GM18502 (cell line): ENCODE data around the gene HMOX2.
A peak's percentile ranks its signal among the peaks of the same experiment; 100 is the strongest.

Experiments
- ATAC-seq: cut with Tn5 transposase; IDR thresholded peaks from one replicate; pipeline ENCODE4 v1.9.1; 2021; ENCODE audit warnings: mild to moderate bottlenecking; ENCODE audit not compliant: unreplicated experiment, poor library complexity

HMOX2 gene

GRCh38 chr16:4499196-4499555 lies 23.0 kb downstream of the HMOX2 start:
- no peak for ATAC-seq

GRCh38 chr16:4500272-4500671 lies 24.1 kb downstream of the HMOX2 start:
- ATAC-seq: no peak

GRCh38 chr16:4501071-4501478 lies 24.9 kb downstream of the HMOX2 start:
- ATAC-seq: no peak

GRCh38 chr16:4505356-4506147 lies 29.4 kb downstream of the HMOX2 start:
- ATAC-seq: peak; percentile 84

- ATAC-seq: peak; percentile 57
Measured at GRCh38 chr16:4506450-4506849, 30.3 kb downstream of the HMOX2 start.

- ATAC-seq: no peak
Measured at GRCh38 chr16:4507588-4508345, 31.6 kb downstream of the HMOX2 start.

- ATAC-seq: no peak
Measured at GRCh38 chr16:4508806-4509205, 32.6 kb downstream of the HMOX2 start.

GRCh38 chr16:4509420-4509819 lies 33.2 kb downstream of the HMOX2 start:
- no peak for ATAC-seq

- no peak for ATAC-seq
Measured at GRCh38 chr16:4510131-4510530, 33.9 kb downstream of the HMOX2 start.

GRCh38 chr16:4510747-4511426 lies 34.7 kb downstream of the HMOX2 start:
- ATAC-seq: no peak

- no peak for ATAC-seq
Measured at GRCh38 chr16:4511441-4512082, 35.4 kb downstream of the HMOX2 start.

- ATAC-seq: no peak
Measured at GRCh38 chr16:4512473-4512872, 36.3 kb downstream of the HMOX2 start.

GRCh38 chr16:4513086-4513860 lies 37.1 kb downstream of the HMOX2 start:
- ATAC-seq: no peak

- ATAC-seq: no peak
Measured at GRCh38 chr16:4513881-4514280, 37.7 kb downstream of the HMOX2 start.

- ATAC-seq: no peak
Measured at GRCh38 chr16:4514606-4515005, 38.4 kb downstream of the HMOX2 start.

GRCh38 chr16:4515611-4516233 lies 39.5 kb downstream of the HMOX2 start:
- peak; percentile 61 for ATAC-seq

- ATAC-seq: no peak
Measured at GRCh38 chr16:4517812-4518680, 41.8 kb downstream of the HMOX2 start.

GRCh38 chr16:4519274-4520058 lies 43.3 kb downstream of the HMOX2 start:
- no peak for ATAC-seq
